HG03196 (cell line): ENCODE results near the gene TMIE.
"Not testable (repeated sequence)": the region's sequence is repeated elsewhere in the genome, so short reads cannot be mapped to it uniquely, and the experiment has no call there.

Experiments used
- ATAC-seq: cut with Tn5 transposase; IDR thresholded peaks from one replicate; pipeline ENCODE4 v1.9.1; 2021; ENCODE audit not compliant: unreplicated experiment

Gene TMIE

DNA sequence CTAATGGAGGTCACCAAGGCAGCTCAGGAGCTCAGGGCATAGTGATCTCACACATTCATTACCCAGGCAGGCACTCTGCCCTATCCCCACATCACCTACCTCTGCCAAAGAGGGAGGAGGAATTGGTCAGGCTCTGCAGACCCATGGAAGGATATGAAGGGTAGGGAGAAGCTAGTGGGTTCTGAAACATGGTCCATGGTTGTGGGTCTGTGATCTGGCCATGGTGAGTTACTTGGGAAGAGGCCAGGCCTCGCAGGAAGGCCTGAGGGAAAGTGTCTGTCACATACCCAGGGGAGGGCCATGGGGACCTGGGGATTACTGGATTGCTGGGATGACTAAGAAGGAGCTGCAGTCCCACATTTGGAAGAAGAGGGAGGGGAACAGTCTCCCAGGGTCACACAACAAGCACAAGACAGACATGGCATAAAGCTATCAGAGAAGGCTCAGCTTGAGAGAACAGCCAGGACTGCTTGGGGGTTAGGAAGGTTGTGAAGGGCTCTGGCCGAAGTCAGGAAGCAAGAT is 17.9 kb downstream of the TMIE start:
- ATAC-seq = no peak

DNA sequence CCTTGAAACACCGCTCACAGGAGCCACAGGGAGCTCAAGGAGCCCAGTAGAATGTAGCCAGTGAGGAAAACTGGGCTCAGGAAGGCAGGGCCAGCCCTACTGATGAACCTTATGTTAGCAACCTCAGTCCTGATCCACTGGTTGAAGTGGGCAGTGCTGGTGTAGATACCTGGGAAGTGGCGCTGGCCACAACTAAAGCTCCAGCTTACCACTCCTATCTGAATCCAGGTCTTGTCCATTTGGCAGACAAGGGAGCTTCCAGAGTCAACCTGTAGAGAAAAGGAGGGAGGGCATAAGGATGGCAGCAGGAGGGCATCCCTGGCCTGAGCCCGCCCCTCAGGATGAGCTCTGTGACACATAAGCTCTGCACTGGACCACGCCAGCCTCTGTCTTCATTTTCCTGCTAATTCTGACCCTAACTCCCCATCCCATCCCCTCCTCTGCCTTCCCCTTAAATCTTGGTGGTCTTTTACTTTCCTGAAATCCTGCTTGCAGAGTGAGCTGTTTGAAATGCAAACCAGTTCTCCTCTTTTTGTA is 18.6 kb downstream of the TMIE start:
- ATAC-seq = no peak

DNA sequence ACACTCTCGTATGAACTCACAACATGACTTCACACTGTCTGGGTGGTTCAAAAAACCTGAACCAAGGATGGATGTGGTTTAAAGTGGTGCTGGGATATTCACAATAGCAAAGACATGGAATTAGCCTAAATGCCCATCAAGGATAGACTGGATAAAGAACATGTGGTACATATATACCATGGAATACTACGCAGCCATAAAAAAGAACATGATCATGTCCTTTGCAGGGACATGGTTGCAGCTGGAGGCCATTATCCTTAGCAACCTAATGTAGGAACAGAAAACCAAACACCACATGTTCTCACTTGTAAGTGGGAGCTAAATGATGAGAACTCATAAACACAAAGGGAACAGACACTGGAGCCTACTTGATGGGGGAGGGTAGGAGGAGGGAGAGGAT is 19.8 kb downstream of the TMIE start:
- no peak for ATAC-seq

DNA sequence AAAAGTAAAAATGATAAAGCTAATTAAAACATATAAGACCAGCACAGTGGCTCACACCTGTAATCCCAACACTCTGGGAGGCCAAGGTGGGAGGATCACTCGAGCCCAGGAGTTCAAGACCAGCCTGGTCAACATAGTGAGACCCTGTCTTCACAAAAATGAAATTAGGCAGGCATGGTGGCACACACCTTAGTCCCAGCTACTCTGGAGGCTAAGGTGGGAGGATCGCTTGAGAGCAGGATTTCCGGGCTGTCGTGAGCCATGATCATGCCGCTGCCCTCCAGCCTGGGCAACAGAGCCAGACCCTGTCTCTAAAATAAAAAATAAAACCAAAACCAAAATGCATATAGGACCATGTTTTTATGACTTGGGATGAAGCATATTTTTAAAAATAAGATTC is 21.3 kb downstream of the TMIE start:
- no peak for ATAC-seq

DNA sequence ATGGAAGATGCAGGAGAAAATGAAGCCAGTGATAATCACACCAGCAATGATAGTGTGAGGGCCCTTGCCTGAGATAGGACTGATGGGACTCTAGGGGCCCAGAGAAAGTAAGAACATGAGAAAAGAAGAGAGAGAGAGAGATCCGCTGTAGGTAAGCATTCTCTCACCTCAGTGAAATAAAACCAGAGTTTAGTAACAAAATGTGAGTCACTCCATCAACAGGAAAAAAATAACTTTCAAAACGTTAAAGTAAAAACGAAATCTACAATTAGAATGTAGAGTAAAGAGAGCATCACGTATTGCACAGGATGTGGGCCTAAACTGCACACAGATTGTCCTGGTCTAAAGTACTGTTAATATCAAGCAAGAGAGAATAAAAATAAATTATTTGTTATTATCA is 23.2 kb downstream of the TMIE start:
- no peak for ATAC-seq

DNA sequence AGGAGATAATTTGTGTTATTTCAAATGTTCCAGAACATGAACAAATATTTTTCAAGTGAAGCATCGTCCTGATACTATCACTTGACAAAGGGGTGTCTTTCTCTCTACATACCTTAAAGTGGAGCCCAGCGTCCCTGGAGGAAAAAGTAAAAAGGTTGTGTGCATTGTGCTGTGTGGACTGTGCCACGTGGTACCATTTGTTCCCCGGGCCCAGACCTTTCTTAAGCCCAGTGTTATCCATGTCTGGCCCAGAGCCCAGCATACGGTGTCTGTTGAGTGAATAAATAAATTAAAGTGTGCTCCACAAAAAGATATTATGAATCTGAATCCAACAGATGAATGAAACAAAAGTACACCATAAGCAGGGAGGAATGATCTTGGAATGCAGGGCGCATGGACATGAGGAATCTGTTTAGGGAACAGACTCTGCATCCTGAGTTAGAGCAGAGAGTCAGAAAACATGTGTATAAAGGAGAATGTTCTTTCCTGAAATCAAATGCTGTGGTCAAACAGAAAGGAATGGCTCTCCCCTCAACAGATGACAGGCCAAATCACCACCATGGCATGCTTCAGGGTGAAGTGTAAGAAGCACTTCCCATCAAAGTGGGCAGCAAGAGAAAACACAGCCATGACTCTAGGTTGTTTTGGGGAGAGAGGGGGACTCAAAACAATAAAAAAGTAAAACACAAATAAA is 24.6 kb downstream of the TMIE start:
- no peak for ATAC-seq

DNA sequence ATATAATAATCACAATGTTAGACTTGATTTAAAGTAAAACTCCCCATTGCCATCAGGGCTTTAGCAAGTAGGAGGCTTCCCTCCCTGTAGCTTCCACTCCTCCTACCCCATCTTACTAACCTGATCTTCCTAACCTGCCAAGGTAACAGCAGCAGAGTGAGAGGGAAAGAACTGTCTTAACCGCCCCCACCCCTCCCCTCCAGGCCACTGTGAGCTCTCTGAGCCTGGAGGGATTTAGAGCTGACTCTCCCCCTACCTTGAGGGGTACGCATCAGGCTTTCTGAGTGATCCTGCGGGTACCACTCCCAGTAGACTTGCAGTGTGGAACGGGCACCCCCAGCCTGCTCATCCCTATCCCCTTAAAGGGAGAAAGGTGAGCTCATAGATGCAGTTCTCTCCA is 27.8 kb downstream of the TMIE start:
- no peak for ATAC-seq

DNA sequence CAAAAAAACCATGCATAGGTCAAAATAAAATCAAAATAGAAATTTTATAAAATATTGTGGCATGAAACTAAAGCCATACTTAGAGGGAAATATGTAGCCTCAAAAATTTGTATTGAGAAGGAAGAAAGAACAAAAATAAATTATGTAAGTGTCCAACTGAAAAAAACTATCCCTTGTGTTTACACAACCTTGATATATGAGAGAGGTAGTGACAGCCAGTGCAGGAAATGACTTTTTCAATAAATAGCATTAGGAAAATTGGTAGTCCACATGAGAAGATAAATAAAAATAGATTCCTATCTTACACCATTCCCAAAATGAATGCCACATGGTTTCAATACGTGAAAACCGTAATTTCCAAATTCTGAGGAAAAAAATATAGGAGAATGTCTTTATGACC is 29.6 kb downstream of the TMIE start:
- no peak for ATAC-seq

DNA sequence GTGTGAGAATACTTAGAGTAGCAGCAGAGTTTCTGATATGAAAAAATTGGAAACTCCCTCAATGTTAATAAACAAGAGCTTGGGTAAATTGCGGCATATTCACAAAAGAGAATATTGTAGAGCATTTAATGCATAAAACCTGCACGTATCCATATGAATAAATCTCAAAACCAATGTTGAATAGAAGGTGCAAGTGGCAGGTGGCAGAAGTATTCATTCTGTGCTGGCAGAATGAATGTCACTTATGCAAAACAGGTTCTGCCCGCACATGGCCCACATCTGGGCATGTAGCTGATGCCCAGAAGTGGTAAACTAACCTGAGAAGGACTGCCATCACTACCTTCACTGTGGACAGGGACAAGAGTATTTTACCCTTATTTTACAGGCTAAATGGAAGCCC is 30.6 kb downstream of the TMIE start:
- no peak for ATAC-seq

DNA sequence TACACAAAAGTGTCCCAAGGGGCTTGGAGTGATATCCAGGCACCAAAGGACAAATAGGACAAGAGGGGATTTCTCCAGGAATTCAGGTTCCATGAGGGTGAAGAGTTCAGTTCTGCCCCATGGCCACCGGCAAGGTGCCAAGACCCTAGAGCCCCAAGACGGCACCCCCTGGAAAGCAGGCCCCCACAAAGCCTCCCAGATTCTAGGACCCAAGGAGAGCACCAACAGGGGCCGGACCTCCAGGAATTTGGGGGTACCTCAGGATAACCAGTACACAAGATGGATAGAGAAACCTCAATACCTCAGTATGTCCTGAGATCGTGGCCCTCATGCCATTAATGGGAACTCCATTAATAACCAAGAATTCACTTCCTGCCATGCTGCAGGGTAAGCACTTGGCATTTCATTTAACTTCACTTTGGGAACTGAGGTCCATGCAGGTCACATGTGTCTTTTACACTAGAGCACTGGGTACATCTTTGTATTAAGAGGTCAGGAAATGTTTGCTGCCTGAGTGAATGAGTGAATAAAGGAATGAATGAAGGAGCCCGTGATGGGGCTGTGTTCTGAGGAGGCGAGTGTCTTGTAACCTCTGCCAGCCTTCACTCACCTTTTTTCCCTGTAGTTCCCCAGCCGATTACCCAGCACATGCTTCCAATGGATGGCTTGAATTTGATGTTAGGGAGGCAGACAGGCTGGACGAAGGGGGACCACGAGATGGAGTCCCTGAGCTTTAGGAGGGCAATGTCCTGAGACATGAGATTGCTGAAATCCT is 32.0 kb downstream of the TMIE start:
- no peak for ATAC-seq

DNA sequence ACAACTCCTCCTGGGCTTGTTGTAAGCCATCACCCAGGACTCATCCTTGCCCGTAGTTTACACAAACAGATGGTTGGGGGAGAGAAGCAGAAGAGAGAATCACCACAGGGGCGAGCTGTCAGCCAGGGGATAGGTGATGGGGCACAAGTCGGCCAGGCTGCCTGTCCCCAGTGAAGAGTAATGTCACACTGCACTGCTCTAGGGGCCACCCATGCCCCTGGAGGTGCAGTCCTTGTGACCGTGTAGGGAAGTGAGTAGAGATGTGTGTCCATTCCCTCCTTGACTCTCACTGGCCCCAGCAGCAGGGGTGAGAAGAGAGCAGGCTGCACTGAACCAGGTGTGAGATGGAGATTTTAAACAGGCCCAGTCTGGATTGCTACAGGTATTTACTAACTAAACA is 33.6 kb downstream of the TMIE start:
- no peak for ATAC-seq

DNA sequence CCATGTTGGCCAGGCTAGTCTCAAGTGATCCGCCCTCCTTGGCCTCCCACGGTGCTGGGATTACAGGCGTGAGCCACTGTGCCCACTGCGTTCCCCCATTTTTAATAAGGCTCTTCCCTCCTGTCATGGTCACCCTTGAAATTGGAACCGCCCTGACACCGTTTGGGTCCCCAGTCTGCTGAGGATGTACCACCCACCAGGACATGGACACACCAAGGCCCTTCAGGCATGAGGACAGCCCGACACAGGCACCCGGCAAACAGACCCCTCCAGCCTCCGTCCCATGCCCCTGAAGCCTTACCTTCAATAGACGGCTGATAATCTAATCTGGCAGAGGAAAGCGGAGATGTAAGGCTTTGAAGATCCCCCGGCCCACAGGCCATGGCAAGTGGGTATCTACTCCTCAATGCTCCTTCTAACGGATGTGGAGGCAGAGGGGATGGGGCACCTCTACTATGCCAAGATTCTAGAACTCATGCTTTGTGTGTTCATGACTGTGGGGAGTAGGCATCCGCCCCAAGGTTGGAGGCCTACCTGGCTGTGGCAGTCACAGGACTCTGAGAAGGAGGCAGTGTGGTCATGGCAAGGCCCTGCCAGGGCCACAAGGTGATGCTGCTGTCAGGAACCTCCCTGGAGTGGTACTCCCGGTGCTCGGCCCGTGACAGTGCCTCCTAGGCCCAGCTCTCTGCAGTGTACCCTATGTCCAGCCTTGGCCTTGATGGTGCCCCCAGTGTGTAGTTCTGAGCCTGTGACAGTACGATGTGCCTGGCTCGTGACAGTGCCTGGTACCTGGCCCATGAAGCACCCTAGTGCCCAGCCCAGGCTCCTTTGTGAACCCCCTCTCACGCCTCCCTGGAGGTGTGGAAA is 35.0 kb downstream of the TMIE start:
- ATAC-seq = no peak

DNA sequence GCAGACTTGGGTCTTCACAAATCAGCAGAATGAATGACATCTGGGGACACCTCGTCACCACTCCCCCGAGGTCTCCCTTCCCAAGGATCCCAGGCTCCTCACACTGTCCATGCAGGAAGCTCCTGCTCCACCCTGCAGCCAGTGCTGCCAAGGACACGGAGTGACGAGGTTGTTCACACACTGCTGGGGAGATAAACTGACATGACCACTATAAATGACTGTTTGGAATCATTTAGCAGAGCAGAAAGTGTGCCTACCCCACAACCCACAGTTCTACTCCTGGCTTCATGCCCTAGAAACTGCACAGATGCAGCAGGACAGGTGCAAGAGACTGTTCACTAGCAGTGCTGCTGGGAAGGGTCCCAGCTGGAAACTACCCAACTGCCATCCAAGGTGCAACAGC is 36.1 kb downstream of the TMIE start:
- no peak for ATAC-seq

DNA sequence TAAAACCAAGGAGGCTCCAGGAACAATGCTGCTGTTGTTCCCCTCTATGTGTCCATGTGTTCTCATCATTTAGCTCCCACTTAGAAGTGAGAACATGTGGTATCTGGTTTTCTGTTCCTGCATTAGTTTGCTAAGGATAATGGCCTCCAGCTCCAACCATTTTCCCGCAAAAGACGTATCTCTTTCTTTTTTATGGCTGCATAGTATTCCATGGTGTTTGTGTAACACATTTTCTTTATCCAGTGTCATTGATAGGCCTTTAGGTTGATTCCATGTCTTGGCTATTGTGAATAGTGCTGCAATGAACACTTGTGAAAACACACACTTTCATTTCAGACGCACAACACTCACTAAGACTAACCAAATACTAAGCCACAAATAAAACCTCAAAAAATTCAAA is 38.4 kb downstream of the TMIE start:
- ATAC-seq = not testable (repeated sequence)

DNA sequence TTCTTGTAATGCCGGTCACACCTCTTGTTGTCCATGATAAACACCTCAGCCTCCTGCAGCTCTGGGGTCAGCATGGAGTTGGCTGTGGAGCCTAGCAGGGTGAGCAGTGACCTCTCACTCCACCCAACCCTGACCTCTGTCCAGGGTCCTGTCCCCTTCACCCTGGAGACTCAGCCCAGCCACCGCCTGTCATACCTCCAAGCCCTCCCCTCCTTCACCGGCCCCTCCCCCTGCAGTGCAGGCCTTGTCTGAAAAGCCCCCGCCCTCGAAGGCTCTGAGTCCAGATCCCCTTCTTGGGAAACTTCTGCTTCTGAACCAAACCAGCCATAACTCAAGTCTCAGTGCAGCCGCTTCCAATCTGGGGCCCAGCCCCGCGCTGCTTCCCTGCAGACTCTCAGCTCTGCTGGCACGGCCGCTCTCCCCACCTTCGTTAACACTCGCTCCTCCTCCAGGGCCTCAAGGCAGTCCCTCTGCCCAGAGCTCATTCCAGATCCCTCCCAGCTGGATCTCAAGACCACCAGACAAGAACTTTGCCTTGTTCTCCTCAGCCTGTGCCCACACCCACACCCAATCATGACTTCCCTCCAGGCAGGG is 41.9 kb downstream of the TMIE start:
- no peak for ATAC-seq

DNA sequence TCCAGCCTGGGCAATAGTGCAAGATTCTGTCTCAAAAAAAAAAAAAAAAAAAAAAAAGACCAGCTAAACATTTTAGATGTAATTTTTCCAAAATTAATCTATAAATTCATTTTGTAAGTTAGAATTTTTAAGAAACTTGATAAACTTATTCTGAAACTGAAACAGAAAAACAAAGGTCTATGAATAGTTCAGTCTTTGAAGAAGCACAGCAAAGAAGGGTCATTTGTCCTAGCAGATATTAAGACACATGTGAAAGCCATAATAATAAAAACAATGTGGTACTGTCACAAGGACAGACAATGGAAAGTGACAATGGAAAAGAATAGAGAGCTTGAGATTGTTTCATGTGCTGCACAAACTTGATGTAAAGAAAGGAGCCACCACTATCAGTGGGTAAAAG is 45.5 kb downstream of the TMIE start:
- no peak for ATAC-seq

DNA sequence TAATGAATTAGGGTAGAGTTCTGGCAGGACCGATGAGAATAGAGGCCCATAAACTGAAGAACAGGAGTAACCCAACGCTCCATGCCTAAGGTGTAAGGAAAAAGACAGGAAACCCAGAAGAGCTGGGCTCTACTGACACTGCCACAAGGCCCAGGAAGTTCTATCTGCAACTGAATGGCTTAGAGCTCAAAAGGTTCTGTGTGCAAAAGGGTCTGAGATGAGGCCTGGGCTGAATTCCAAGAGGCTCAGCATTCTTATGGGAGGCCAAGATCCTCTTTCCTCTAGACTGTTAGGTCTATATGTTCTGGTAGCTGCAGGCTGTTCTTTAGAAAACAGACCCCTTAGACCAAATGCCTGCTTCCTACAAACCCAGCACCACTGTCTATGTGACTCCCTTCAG is 47.0 kb downstream of the TMIE start:
- ATAC-seq = no peak

DNA sequence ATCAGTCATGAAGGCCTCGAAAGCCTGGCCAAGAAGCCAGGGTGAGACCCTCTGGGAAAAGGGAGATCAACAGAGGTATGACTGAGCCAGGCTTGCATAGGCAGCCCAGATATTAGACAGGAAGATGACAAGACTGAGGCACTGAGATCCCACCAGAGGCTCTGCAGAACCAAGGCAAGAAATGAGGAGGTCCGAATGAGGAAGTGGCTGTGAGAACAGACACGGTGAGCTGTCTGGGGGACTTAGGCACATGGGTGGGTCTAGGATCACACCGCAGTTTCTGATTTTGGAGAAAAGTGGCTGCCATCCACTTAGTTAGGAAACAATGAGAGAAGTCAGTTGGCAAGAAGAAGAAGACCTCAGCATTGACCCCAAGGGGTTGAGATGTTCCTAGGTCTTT is 47.9 kb downstream of the TMIE start:
- ATAC-seq = no peak

DNA sequence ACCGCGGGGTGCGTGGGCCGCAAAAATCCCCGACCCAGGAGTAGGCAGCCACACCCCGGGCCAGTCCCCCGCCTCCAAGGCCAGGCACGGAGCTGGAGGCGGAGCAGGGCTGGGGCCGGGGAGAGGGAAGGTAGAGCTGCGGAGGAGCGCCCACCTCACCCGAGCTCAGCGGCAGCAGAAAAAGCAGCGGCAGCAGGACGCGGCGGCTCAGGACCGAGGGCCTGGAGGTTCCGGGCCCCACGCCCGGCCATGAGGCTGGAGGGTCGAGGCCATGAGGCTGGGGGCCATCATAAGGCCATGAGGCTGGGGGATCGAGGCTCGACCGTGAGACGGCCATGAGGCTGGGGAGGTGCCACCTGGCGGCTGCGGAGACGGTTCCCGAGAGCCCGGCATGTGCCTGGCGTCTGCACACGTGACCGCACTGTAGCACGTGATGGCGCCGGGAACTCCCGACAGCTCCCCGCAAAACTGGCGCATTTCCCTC is 49.4 kb downstream of the TMIE start:
- ATAC-seq = no peak

DNA sequence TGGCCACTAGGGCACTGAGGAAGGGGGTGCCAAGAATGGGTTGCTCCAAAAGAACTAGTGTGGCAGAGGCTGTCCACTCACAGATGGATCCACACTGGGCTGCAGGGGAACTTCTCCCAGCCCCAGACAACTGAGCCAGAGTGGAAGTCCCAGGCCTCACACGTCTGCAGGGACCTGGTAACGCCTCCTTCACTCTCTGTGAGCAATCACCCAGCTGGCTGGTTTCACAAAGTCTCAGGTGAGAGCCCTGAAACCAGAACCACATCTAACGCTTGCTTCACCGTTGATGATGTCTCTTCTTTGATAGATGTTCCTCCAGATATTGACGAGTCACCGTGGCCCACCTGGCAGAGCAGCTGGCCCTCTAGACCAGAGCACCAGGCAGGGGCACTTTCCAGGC is 51.9 kb downstream of the TMIE start:
- not testable (repeated sequence) for ATAC-seq

DNA sequence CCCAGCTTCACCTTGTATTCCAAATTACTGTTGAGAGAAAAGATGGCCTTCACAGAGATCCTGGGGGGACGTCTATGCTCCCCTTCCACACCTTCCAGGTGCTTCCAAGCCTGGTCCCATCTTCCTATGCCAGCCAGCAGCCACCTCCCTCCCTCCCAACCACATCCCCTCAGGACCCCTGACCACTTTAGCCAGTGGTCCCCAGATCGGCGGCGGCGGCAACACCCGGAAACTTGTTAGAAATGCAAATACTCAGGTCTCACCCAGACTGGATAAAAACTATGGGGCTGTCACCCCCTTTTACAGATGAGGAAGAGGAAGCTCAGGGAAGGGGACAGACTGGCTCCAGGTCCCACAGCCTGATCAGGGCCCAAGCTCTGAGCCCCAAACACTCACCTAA is 54.5 kb downstream of the TMIE start:
- no peak for ATAC-seq
